ENCODE results near the gene CIPC. TPM values are rescaled to one million over a fixed set of nuclear protein-coding genes. Genes with fewer than 3 reads are reported as not detected.
A peak's percentile ranks its signal among the peaks of the same experiment; 100 is the strongest.

CIPC gene
- total and polyA plus RNA-seq, 2 of the 13 experiments (the other 11 are each of a cell fraction or from before 2014, with no cell fraction given), result 7.6 to 13.9 TPM

GRCh38 chr14:77097700-77098528 is at the start of gene CIPC (continued):
- TF ChIP-seq THAP9 (CRISPR knock-in tag; IDR thresholded peaks at IDR 0.05; ENCODE audit: borderline replicate concordance) (peak; percentile 83), DRAP1 (CRISPR knock-in tag; IDR thresholded peaks at IDR 0.05) (peak; percentile 73), PRMT3 (CRISPR knock-in tag; IDR thresholded peaks at IDR 0.05; ENCODE audit: borderline replicate concordance, low read depth) (no peak), NFAT5 (CRISPR knock-in tag; IDR thresholded peaks at IDR 0.05) (no peak), TEAD3 (CRISPR knock-in tag; optimal IDR thresholded peaks at IDR 0.05; ENCODE audit: borderline replicate concordance) (peak; percentile 35), CBX5 (CRISPR knock-in tag; IDR thresholded peaks at IDR 0.05; ENCODE audit: borderline replicate concordance) (no peak; the same call in 1 of the 2 replicates), ZNF781 (CRISPR knock-in tag; IDR thresholded peaks at IDR 0.05; ENCODE audit: borderline replicate concordance, not compliant biosample characterization) (peak; percentile 93), REL (CRISPR knock-in tag; conservative IDR thresholded peaks at IDR 0.05) (0 out of 2 replicates have a peak, but pooled peaks have one; percentile 18), ZFP37 (CRISPR knock-in tag; IDR thresholded peaks at IDR 0.05; ENCODE audit: borderline replicate concordance) (no peak), POLR2G (IDR thresholded peaks at IDR 0.05; ENCODE audit: low read depth, low read length) (peak; percentile 80), HHEX (CRISPR knock-in tag; IDR thresholded peaks at IDR 0.05) (no peak), EZH2 (conservative IDR thresholded peaks at IDR 0.05; ENCODE audit: low read depth, low read length) (no peak), ZNF790 (CRISPR knock-in tag; IDR thresholded peaks at IDR 0.05; ENCODE audit: borderline replicate concordance) (no peak), RORA (CRISPR knock-in tag; IDR thresholded peaks at IDR 0.05) (no peak), SNAPC5 (CRISPR knock-in tag; IDR thresholded peaks at IDR 0.05; ENCODE audit: borderline replicate concordance) (no peak), ETS1 (CRISPR knock-in tag; IDR thresholded peaks at IDR 0.05) (no peak), TOE1 (CRISPR knock-in tag; IDR thresholded peaks at IDR 0.05) (no peak; the same call in 1 of the 2 replicates), WIZ (CRISPR knock-in tag; IDR thresholded peaks at IDR 0.05) (no peak), ZSCAN22 (CRISPR knock-in tag; IDR thresholded peaks at IDR 0.05) (no peak)
